Hepatocyte (in vitro differentiated cells): ENCODE measurements around the gene UBN1. TPM values are rescaled to one million over a fixed set of nuclear protein-coding genes. Genes with fewer than 3 reads are reported as not detected.

Experiments
- DNase-seq: peaks from one replicate; pipeline ENCODE4 v3.0.0-alpha.2; 2016; ENCODE audit warnings: low spot score
- H2AFZ ChIP-seq: fragments of 200-600 bp; sonication (generic); 2 replicates; pipeline ENCODE4 v1.6.0; 2016; ENCODE audit warnings: antibody characterized with exemption, mild to moderate bottlenecking
- H3K27ac ChIP-seq: fragments of 200-600 bp; sonication (generic); 2 replicates; pipeline ENCODE4 v1.5.1; 2016; ENCODE audit warnings: mild to moderate bottlenecking
- H3K27me3 ChIP-seq: fragments of 200-600 bp; sonication (generic); 2 replicates; pipeline ENCODE4 v1.6.1; 2016
- H3K36me3 ChIP-seq: fragments of 200-600 bp; sonication (generic); replicated peaks from 2 replicates; pipeline ENCODE4 v1.5.1; 2016; ENCODE audit warnings: low read depth; ENCODE audit not compliant: insufficient read depth
- H3K4me1 ChIP-seq: fragments of 200-600 bp; sonication (generic); 2 replicates; pipeline ENCODE4 v1.5.1; 2016; ENCODE audit warnings: mild to moderate bottlenecking, moderate library complexity; ENCODE audit not compliant: insufficient read depth
- H3K4me2 ChIP-seq: fragments of 200-600 bp; sonication (generic); 2 replicates; pipeline ENCODE4 v1.6.0; 2016
- H3K4me3 ChIP-seq: fragments of 200-600 bp; sonication (generic); 2 replicates; pipeline ENCODE4 v1.5.1; 2016; ENCODE audit warnings: mild to moderate bottlenecking
- H3K79me2 ChIP-seq: fragments of 200-600 bp; sonication (generic); 2 replicates; pipeline ENCODE4 v1.6.0; 2017; ENCODE audit warnings: mild to moderate bottlenecking
- H3K9me2 ChIP-seq: fragments of 200-600 bp; sonication (generic); replicated peaks from 2 replicates; pipeline ENCODE4 v1.6.0; 2017; ENCODE audit warnings: mild to moderate bottlenecking; ENCODE audit not compliant: insufficient read depth
- H3K9me3 ChIP-seq: fragments of 200-600 bp; sonication (generic); 2 replicates; pipeline ENCODE4 v1.5.1; 2016; ENCODE audit warnings: low read depth, mild to moderate bottlenecking
- H4K20me1 ChIP-seq: fragments of 200-600 bp; sonication (generic); 2 replicates; pipeline ENCODE4 v1.6.0; 2016; ENCODE audit warnings: mild to moderate bottlenecking; ENCODE audit not compliant: insufficient read depth, poor library complexity, severe bottlenecking
- EZH2 ChIP-seq: fragments of 200-600 bp; sonication (generic); IDR thresholded peaks from 2 replicates; pipeline ENCODE4 v1.6.1; 2016; ENCODE audit warnings: antibody characterized with exemption, mild to moderate bottlenecking, borderline replicate concordance
- EZH2phosphoT487 ChIP-seq: fragments of 200-600 bp; sonication (generic); IDR thresholded peaks from one replicate; pipeline ENCODE4 v1.6.1; 2018; ENCODE audit warnings: antibody characterized with exemption, mild to moderate bottlenecking, low read depth, moderate library complexity; ENCODE audit not compliant: unreplicated experiment, severe bottlenecking
- WGBS: methylation state at CpG from one replicate; pipeline ENCODE4 v1.1.6; 2016; ENCODE audit warnings: low lambda C conversion rate; ENCODE audit errors: missing lambda C conversion rate; 5-methylcytosine and 5-hydroxymethylcytosine counted together
- polyA plus RNA-seq: library from polyadenylated mRNA; unstranded; fragments of >200 nt; fragmentation: Nextera tagmentation; extraction: Ambion mirVana; gene quantifications from 2 replicates; pipeline ENCODE4 v1.2.1, GENCODE V29; 2016
- total RNA-seq: library from RNA; depleted of rRNA; stranded (reverse); fragments of >200 nt; gene quantifications from 2 replicates; pipeline ENCODE4 v1.2.3, GENCODE V29; 2014
- TF ChIP-seq, protein P1 (sequence below): fragments of 200-600 bp; sonication (generic); IDR thresholded peaks from 2 replicates; pipeline ENCODE4 v1.5.1; 2016; ENCODE audit warnings: antibody characterized with exemption, mild to moderate bottlenecking; ENCODE audit not compliant: poor library complexity

Gene UBN1
- total and polyA plus RNA-seq, 2 experiments from 2014 or later = 19.1 to 28.1 TPM

DNA sequence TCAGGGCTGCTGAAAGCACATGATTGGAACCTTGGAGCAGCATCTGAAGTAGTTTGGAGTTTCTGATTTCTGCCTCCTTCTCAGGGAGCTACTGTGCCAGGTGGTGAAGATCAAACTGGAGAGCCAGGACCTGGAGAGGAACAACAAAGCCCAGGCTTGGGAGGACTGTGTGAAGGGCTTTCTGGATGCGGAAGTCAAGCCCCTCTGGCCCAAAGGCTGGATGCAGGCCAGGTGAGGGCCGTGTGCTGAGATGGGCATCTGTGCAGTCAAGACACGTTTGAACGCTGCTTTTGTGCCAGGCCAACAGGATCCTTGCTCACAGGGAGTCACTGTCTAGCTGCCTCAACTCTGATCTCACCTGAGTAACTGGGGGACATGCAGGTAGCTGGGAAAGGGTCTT is 23.8 kb downstream of the UBN1 start:
- H3K4me1 ChIP-seq = peaks cover 24% of the 10 kb centered on the region
- H3K9me3 ChIP-seq = no peaks in the 10 kb centered on the region
- no peak for DNase-seq
- WGBS = 100% methylated on average over 4 of the region's 4 CpGs
- no peak overlapping the region for H2AFZ ChIP-seq
- H3K79me2 ChIP-seq = peaks cover 32% of the 10 kb centered on the region
- no peaks in the 10 kb centered on the region for H3K36me3 ChIP-seq
- H3K4me2 ChIP-seq = no peak overlapping the region
- H3K4me3 ChIP-seq = no peak overlapping the region
- no peak overlapping the region for H3K27ac ChIP-seq
- TF ChIP-seq, protein P1, sequence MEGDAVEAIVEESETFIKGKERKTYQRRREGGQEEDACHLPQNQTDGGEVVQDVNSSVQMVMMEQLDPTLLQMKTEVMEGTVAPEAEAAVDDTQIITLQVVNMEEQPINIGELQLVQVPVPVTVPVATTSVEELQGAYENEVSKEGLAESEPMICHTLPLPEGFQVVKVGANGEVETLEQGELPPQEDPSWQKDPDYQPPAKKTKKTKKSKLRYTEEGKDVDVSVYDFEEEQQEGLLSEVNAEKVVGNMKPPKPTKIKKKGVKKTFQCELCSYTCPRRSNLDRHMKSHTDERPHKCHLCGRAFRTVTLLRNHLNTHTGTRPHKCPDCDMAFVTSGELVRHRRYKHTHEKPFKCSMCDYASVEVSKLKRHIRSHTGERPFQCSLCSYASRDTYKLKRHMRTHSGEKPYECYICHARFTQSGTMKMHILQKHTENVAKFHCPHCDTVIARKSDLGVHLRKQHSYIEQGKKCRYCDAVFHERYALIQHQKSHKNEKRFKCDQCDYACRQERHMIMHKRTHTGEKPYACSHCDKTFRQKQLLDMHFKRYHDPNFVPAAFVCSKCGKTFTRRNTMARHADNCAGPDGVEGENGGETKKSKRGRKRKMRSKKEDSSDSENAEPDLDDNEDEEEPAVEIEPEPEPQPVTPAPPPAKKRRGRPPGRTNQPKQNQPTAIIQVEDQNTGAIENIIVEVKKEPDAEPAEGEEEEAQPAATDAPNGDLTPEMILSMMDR = no peak
- TF ChIP-seq EZH2 = no peak
- no peak for TF ChIP-seq EZH2phosphoT487
- H4K20me1 ChIP-seq = peaks cover 24% of the 10 kb centered on the region
- no peaks in the 10 kb centered on the region for H3K9me2 ChIP-seq
- no peaks in the 10 kb centered on the region for H3K27me3 ChIP-seq

DNA sequence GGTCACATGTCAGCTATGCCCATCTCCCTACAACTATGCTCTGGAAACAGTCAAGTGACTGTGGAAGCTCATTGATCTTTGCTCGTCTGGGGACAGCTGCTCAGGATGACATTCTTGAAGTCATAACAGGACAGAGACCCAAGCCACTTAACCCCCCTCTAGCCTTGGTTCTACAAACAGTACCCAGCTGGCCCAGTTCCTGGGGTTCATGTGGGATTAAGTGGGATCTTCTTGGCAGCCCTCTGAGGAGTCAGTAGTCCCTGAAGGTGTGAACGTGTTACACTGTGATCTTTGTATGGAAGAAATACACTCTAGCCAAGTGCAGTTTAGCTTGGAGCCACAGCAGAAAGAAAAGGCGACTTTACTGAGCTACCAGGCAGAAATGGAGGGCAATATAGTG is 25.8 kb downstream of the UBN1 start:
- Histone ChIP-seq H3K36me3 (no peaks in the 10 kb centered on the region), H3K4me1 (peaks cover 17% of the 10 kb centered on the region), H3K27ac (no peak overlapping the region), H3K9me3 (no peaks in the 10 kb centered on the region), H3K27me3 (no peaks in the 10 kb centered on the region), H3K9me2 (no peaks in the 10 kb centered on the region), H3K79me2 (peaks cover 12% of the 10 kb centered on the region), H2AFZ (no peak overlapping the region), H3K4me3 (no peak overlapping the region), H3K4me2 (no peak overlapping the region), H4K20me1 (peaks cover 11% of the 10 kb centered on the region)
- TF ChIP-seq, protein P1 = no peak
- TF ChIP-seq EZH2 (no peak), EZH2phosphoT487 (no peak)
- no peak for DNase-seq
- WGBS = 82% methylated on average over 3 of the region's 3 CpGs

DNA sequence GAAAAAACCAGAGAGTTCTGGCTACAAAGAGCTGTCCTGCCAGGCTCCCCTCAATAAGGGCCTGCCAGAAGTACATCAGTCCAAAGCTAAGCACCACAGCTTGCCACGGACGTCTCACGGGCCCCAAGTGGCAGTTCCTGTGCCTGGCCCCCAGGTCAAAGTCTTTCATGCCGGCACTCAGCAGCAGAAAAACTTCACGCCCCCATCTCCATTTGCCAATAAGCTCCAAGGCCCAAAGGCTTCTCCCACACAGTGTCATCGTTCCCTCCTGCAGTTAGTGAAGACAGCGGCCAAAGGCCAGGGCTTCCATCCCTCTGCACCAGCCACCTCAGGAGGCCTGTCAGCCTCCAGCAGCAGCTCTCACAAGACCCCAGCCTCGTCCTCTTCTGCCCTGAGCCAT is 27.4 kb downstream of the UBN1 start:
- Histone ChIP-seq H3K4me1 (peaks cover 4% of the 10 kb centered on the region), H3K36me3 (no peaks in the 10 kb centered on the region), H3K4me2 (no peak overlapping the region), H3K4me3 (no peak overlapping the region), H3K27me3 (no peaks in the 10 kb centered on the region), H3K27ac (no peak overlapping the region), H4K20me1 (no peaks in the 10 kb centered on the region), H3K9me3 (no peaks in the 10 kb centered on the region), H3K79me2 (peaks cover 4% of the 10 kb centered on the region), H3K9me2 (no peaks in the 10 kb centered on the region), H2AFZ (no peak overlapping the region)
- peak; percentile 31 for DNase-seq
- WGBS = 86% methylated on average over 8 of the region's 8 CpGs
- TF ChIP-seq EZH2phosphoT487 (no peak), EZH2 (no peak)
- TF ChIP-seq, protein P1 = no peak

DNA sequence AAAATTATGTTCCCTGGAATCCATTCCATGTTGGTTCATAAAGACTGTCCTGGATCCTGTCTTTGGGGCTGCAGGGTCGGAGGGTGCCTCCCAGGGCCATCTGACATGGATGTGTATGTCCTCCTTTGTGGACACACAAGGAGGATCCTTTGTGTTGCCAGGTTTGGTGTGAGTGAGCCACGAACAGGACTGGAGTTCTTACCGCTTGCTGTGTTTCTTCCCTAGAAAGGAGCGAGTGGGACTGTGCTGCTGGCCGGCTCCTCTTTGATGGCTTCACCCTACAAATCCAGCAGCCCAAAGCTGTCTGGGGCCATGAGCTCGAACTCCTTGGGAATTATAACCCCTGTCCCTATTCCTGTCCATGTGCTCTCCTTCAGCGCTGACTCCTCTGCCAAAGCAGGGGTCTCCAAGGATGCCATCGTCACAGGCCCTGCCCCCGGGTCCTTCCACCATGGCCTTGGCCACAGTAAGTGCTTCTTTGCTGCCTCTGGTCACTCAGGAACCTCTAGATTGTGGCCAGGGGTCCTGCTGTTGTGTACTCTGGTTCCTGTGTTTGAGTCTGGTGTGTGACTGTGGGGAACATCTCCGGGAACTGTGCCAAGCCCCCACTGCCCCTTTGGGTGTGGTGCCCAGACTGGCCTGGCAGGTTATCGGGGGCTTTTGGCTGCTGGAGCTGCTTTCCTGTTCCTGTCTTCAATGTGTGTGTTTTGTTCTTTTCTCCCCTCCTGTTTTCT is 29.5 kb downstream of the UBN1 start:
- Histone ChIP-seq H3K4me1 (peaks cover 1% of the 10 kb centered on the region), H3K36me3 (no peaks in the 10 kb centered on the region), H4K20me1 (peaks cover under 1% of the 10 kb centered on the region), H3K9me2 (no peaks in the 10 kb centered on the region), H3K27me3 (no peaks in the 10 kb centered on the region), H2AFZ (no peak overlapping the region), H3K9me3 (no peaks in the 10 kb centered on the region), H3K79me2 (no peaks in the 10 kb centered on the region), H3K4me2 (no peak overlapping the region), H3K4me3 (no peak overlapping the region), H3K27ac (no peak overlapping the region)
- DNase-seq = no peak
- 95% methylated on average over 11 of the region's 11 CpGs for WGBS
- TF ChIP-seq EZH2phosphoT487 (no peak), EZH2 (no peak)
- TF ChIP-seq, protein P1 = no peak
